Endothelial cell of umbilical vein (primary cell): ENCODE data around the gene SNAP23. TPM values are rescaled to one million over a fixed set of nuclear protein-coding genes. Genes with fewer than 3 reads are reported as not detected.

Experiments used
- BruUV-seq: library from RNA; stranded (reverse); fragments of 400-500 nt; replicated peaks from 2 replicates; lab custom pipeline; 2021; lab: Mats Ljungman, UMichigan
- CTCF ChIA-PET: fragments of 300-600, 350-600 bp; sonication (Branson Sonifier 250); formaldehyde crosslinking; loops from one replicate; lab custom pipeline; 2021; ENCODE audit warnings: antibody characterized with exemption, inconsistent platforms; lab: Charles Lee
- POLR2A ChIA-PET: fragments of 300-600, 350-600 bp; sonication (Branson Sonifier 250); formaldehyde crosslinking; loops from one replicate; lab custom pipeline; 2021; ENCODE audit warnings: antibody characterized with exemption, inconsistent platforms; lab: Charles Lee
- DNase-seq: peaks from one replicate; pipeline ENCODE4 v3.0.0-alpha.2; 2011; ENCODE audit warnings: low read depth, low spot score
- FAIRE-seq: peaks from 2 replicates; lab custom pipeline; 2011; peaks lifted over from hg19 to GRCh38; lab: Jason Lieb, UNC
- H2AFZ ChIP-seq: 2 replicates; pipeline ENCODE4 v1.6.0; 2012; ENCODE audit warnings: low read depth, low read length, control low read depth, inconsistent platforms
- H3K27ac ChIP-seq: 2 replicates; pipeline ENCODE4 v1.5.1; 2011; ENCODE audit warnings: low read depth, mild to moderate bottlenecking, control low read depth, low read length, moderate library complexity; ENCODE audit not compliant: insufficient read depth
- H3K27me3 ChIP-seq, 2 experiments: 2 replicates each; pipeline versions ENCODE4 v1.6.0 to v1.6.1; 2011; ENCODE audit warnings: low read length in 2 of 2, mixed read lengths in 1 of 2; ENCODE audit not compliant: control insufficient read depth in 2 of 2, insufficient read depth in 2 of 2
- H3K36me3 ChIP-seq, 2 experiments: 2 replicates in 1 of 2; 3 replicates in 1 of 2; pipeline ENCODE4 v1.5.1; 2011; ENCODE audit warnings: low read length in 2 of 2, mild to moderate bottlenecking in 1 of 2, moderate library complexity in 1 of 2; ENCODE audit not compliant: control insufficient read depth in 2 of 2, insufficient read depth in 2 of 2; ENCODE audit errors: extremely low read depth in 1 of 2
- H3K4me1 ChIP-seq: 3 replicates; pipeline ENCODE4 v1.5.1; 2011; ENCODE audit warnings: mild to moderate bottlenecking, low read length; ENCODE audit not compliant: control insufficient read depth, insufficient read depth; ENCODE audit errors: extremely low read depth
- H3K4me2 ChIP-seq: 2 replicates; pipeline ENCODE4 v1.6.1; 2011; ENCODE audit warnings: low read length, control low read depth, mixed read lengths; ENCODE audit not compliant: insufficient read depth
- H3K4me3 ChIP-seq, 3 experiments: fragments of 200-600 bp in 1 of 3; sonication (generic), shearing (Covaris generic) in 1 of 3; replicated peaks in 1 of 3; 2 replicates each; pipeline ENCODE4 v1.5.1; 2011 to 2016; ENCODE audit warnings: control low read depth in 3 of 3, low read length in 3 of 3, mild to moderate bottlenecking in 2 of 3, inconsistent platforms in 1 of 3, low read depth in 1 of 3, moderate library complexity in 1 of 3; ENCODE audit not compliant: insufficient read depth in 1 of 3
- H3K79me2 ChIP-seq: 2 replicates; pipeline ENCODE4 v1.6.0; 2012; ENCODE audit warnings: low read length, inconsistent platforms; ENCODE audit not compliant: control insufficient read depth, insufficient read depth
- H3K9ac ChIP-seq: replicated peaks from 2 replicates; pipeline ENCODE3; 2011; ENCODE audit warnings: low read length, control low read depth; ENCODE audit not compliant: insufficient read depth; ENCODE audit errors: extremely low read depth
- H3K9me1 ChIP-seq: replicated peaks from 3 replicates; pipeline ENCODE4 v1.6.0; 2011; ENCODE audit warnings: mild to moderate bottlenecking, low read length; ENCODE audit not compliant: control insufficient read depth, insufficient read depth; ENCODE audit errors: extremely low read depth
- H3K9me3 ChIP-seq: replicated peaks from 2 replicates; pipeline ENCODE4 v1.5.1; 2012; ENCODE audit warnings: low read length, inconsistent platforms; ENCODE audit not compliant: control insufficient read depth, insufficient read depth
- H4K20me1 ChIP-seq: replicated peaks from 2 replicates; pipeline ENCODE3; 2011; ENCODE audit warnings: mild to moderate bottlenecking, low read length; ENCODE audit not compliant: control insufficient read depth, insufficient read depth; ENCODE audit errors: extremely low read depth
- CTCF ChIP-seq, 2 donors: IDR thresholded peaks; 1 replicate in 1 of 2; 2 replicates in 1 of 2; pipeline ENCODE4 v1.5.1; 2011; ENCODE audit warnings: low read length in 2 of 2, mild to moderate bottlenecking in 2 of 2, moderate library complexity in 2 of 2, control low read depth in 1 of 2, inconsistent platforms in 1 of 2, low read depth in 1 of 2; ENCODE audit not compliant: insufficient read depth in 1 of 2; ENCODE audit errors: extremely low read depth in 1 of 2
- EZH2 ChIP-seq: IDR thresholded peaks from 2 replicates; pipeline ENCODE4 v1.6.1; 2012; ENCODE audit warnings: borderline replicate concordance, low read depth, mild to moderate bottlenecking, moderate library complexity, low read length, inconsistent platforms; ENCODE audit not compliant: severe bottlenecking
- FOS ChIP-seq: IDR thresholded peaks from 2 replicates; pipeline ENCODE4 v1.6.1; 2011; ENCODE audit warnings: mild to moderate bottlenecking, low read length, moderate library complexity, borderline replicate concordance; ENCODE audit not compliant: insufficient read depth
- GATA2 ChIP-seq: IDR thresholded peaks from 2 replicates; pipeline ENCODE4 v1.7.0; 2011; ENCODE audit warnings: low read depth, mild to moderate bottlenecking, moderate library complexity, mixed read lengths, low read length; ENCODE audit not compliant: insufficient read length, insufficient read depth
- JUN ChIP-seq: IDR thresholded peaks from 2 replicates; pipeline ENCODE4 v1.6.1; 2011; ENCODE audit warnings: borderline replicate concordance, low read depth; ENCODE audit not compliant: insufficient read length, insufficient read depth
- MAX ChIP-seq: IDR thresholded peaks from 2 replicates; pipeline ENCODE4 v1.6.1; 2011; ENCODE audit not compliant: insufficient read depth, insufficient read length
- MYC ChIP-seq: IDR thresholded peaks from one replicate; pipeline ENCODE4 v1.6.1; 2011; ENCODE audit warnings: mild to moderate bottlenecking, low read depth, low read length
- POLR2A ChIP-seq: IDR thresholded peaks from 2 replicates; pipeline ENCODE4 v1.6.1; 2012; ENCODE audit warnings: low read depth, mild to moderate bottlenecking, control low read depth, low read length
- POLR2AphosphoS5 ChIP-seq: IDR thresholded peaks from 2 replicates; pipeline ENCODE4 v1.6.1; 2012; ENCODE audit warnings: low read depth, mild to moderate bottlenecking, control low read depth, low read length, moderate library complexity; ENCODE audit not compliant: insufficient read depth
- dilution Hi-C: fragments of 300-500 bp; cut with MboI; formaldehyde crosslinking; loops from one replicate; pipeline ENCODE4 v1.15.0; 2019; ENCODE audit warnings: low sequenced_read_pairs; ENCODE audit not compliant: extremely low pct_ligation_motif_present
- intact Hi-C: fragments of 100-400 bp; cut with micrococcal nuclease; formaldehyde crosslinking; loops from one replicate; pipeline ENCODE4 v1.10.0; 2022
- polyA plus RNA-seq, 4 experiments: library from polyadenylated mRNA; depleted of rRNA in 3 of 4; stranded (reverse) in 3 of 4; unstranded in 1 of 4; fragments of >200 nt; gene quantifications; 2 replicates each; pipeline versions ENCODE4 v1.2.1 to v1.2.3, GENCODE V29; 2011 to 2012; ENCODE audit warnings: missing spikeins in 1 of 4
- total RNA-seq: library from RNA; stranded (reverse); gene quantifications from 2 replicates; pipeline ENCODE4 v1.2.3, GENCODE V29; 2021

Gene SNAP23
- total and polyA plus RNA-seq, 2 donors (not counting 3 experiments of a cell fraction or from before 2014, with no cell fraction given), result 141 to 152 TPM

DNA sequence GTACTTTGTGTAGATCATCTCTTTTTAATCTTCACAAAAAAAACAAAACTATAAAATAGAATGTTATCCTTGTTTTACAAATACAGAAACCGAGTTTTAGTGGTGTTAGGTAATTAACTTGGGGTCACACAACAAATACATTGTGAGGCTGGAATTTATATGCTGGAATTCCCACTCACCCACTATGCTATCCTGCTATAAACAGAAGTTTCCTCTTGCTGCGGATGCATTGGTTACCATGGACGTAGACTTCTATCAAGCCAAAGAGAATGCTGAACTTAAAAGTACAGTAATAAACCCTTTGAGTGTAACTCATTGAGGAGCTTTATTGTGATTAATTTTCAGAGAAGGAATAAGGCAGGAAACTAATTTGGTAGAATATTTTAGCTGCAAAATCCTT, 9.2 kb downstream of the SNAP23 start:
- FAIRE-seq, result peak; percentile 35
- H3K4me3 ChIP-seq, result no peak overlapping the region
- H3K36me3 ChIP-seq, result no peaks in the 10 kb centered on the region
- no peaks in the 10 kb centered on the region for H3K9me3 ChIP-seq
- no TSS peak for BruUV-seq
- H2AFZ ChIP-seq, result no peak overlapping the region
- H3K27me3 ChIP-seq, result no peaks in the 10 kb centered on the region
- H3K27ac ChIP-seq, result peak overlapping the region; percentile 15
- H3K4me1 ChIP-seq, result peaks cover 28% of the 10 kb centered on the region
- ChIA-PET POLR2A (no interaction called here), CTCF (interaction anchor here (1.1 to 1.2 kb wide), 2 partner anchors 12 to 50 kb away, joined by 3 read pairs; no protein-coding TSS in a partner anchor)
- H4K20me1 ChIP-seq, result no peaks in the 10 kb centered on the region
- DNase-seq, result peak; percentile 81
- H3K79me2 ChIP-seq, result peaks cover 92% of the 10 kb centered on the region
- dilution Hi-C loops (no loop called here), intact Hi-C loops (no loop called here)
- H3K4me2 ChIP-seq, result peak overlapping the region; percentile 37
- no peak for TF ChIP-seq POLR2AphosphoS5
- TF ChIP-seq EZH2, result no peak
- TF ChIP-seq POLR2A, result no peak
- TF ChIP-seq FOS, result no peak
- no peak for TF ChIP-seq JUN
- no peak for TF ChIP-seq CTCF (IDR thresholded peaks at IDR 0.05; ENCODE audit: extremely low read depth in 1 of 2, insufficient read depth in 1 of 2, low read depth in 1 of 2, low read length in 2 of 2)
- TF ChIP-seq MAX, result no peak
- no peak for TF ChIP-seq MYC
- TF ChIP-seq GATA2, result no peak
- peak overlapping the region; percentile 40 for H3K9ac ChIP-seq
- no peaks in the 10 kb centered on the region for H3K9me1 ChIP-seq
